D721Med (cell line): ENCODE data around the gene SUGCT.
"Not testable (repeated sequence)": the region's sequence is repeated elsewhere in the genome, so short reads cannot be mapped to it uniquely, and the experiment has no call there.

ENCODE experiments used
- DNase-seq: peaks from one replicate; pipeline ENCODE4 v3.0.0; 2011; ENCODE audit warnings: low spot score; ENCODE audit not compliant: insufficient read length
- FAIRE-seq: peaks from 2 replicates; lab custom pipeline; 2011; peaks lifted over from hg19 to GRCh38; lab: Jason Lieb, UNC
- TF ChIP-seq, protein P1 (sequence below): IDR thresholded peaks from 2 replicates; pipeline ENCODE4 v1.5.1; 2012; ENCODE audit warnings: mild to moderate bottlenecking, control low read depth; ENCODE audit not compliant: insufficient read depth; ENCODE audit errors: missing control alignments

SUGCT gene

DNA sequence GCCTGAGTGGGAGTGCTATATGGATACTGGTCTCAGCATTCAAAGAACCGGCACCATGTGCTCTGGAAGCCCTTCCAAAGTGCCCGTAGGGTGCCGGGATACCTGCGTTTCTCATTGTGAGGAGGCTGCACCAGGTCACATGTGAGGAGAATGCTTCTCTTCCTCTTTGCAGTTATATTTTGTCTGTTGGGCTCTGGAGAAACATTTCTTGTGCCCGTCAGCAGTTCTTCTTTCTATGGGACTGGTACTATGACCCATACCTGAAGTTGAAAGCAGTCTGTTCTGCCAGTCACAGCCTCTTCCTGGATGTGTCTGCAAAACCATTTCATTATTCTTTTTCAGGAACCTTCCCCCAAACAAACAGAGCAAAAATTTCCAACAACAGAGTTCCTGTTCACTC lies 465.0 kb downstream of the SUGCT start:
- FAIRE-seq (no peak), DNase-seq (no peak)
- TF ChIP-seq, protein P1, sequence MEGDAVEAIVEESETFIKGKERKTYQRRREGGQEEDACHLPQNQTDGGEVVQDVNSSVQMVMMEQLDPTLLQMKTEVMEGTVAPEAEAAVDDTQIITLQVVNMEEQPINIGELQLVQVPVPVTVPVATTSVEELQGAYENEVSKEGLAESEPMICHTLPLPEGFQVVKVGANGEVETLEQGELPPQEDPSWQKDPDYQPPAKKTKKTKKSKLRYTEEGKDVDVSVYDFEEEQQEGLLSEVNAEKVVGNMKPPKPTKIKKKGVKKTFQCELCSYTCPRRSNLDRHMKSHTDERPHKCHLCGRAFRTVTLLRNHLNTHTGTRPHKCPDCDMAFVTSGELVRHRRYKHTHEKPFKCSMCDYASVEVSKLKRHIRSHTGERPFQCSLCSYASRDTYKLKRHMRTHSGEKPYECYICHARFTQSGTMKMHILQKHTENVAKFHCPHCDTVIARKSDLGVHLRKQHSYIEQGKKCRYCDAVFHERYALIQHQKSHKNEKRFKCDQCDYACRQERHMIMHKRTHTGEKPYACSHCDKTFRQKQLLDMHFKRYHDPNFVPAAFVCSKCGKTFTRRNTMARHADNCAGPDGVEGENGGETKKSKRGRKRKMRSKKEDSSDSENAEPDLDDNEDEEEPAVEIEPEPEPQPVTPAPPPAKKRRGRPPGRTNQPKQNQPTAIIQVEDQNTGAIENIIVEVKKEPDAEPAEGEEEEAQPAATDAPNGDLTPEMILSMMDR: no peak

DNA sequence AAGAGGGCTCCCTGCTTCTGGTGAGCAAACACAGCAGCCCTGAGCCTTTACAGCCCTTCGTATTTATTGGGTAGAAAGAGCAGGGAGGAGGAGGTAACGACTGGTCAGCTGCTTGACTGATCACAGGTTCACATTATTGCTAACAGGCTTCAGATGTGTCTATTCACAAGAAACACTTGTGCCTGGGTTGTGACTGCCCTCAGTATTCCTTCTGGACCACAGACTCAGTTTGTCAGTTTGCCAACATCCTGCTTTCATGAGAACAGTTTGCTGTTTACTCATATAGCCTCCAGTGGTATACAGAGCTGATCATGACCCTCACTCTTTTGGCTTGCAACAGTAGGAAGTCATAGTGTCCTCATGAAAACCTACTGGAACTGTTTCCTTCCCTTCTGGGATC lies 467.5 kb downstream of the SUGCT start:
- DNase-seq, FAIRE-seq: not testable (repeated sequence)

DNA sequence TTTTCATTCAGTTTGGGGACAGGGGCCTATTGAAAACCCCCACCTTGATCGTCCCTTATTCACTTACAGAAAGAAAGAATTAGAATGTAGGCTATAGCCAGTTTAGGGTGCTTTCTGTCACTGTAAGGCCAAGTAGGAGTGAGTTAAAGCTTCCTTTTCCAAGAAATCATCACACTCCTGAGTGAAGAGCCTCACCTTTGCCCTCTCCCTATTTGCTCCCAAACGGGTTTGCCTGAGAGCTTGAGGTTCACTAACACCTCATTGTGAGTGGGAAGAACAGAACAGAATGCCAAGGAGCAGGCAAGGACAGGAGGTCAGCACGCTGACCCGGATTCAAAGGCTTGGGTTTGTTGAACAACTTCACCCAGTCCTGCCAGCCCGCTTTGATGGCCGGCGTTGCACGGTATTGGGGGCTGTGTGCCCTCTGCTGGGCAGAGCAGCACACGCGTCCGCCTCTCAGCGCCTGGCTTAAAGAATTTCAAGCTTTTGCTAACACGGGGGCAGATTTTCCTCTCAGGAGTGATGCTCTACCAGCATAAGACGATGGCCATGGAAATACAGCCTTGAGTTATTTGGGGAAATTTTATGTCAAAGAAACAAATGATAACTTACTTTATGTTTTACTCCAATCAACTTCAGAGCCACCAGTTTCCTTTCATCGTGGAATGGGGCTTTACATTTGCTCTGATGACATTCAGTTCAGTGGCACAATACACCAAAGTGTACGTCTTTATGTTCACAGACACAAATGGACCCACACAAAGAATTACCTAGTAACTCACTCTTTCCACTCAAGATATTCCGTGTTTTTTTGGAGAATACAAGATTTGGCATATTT lies 470.0 kb downstream of the SUGCT start:
- no peak for FAIRE-seq
- no peak for DNase-seq

DNA sequence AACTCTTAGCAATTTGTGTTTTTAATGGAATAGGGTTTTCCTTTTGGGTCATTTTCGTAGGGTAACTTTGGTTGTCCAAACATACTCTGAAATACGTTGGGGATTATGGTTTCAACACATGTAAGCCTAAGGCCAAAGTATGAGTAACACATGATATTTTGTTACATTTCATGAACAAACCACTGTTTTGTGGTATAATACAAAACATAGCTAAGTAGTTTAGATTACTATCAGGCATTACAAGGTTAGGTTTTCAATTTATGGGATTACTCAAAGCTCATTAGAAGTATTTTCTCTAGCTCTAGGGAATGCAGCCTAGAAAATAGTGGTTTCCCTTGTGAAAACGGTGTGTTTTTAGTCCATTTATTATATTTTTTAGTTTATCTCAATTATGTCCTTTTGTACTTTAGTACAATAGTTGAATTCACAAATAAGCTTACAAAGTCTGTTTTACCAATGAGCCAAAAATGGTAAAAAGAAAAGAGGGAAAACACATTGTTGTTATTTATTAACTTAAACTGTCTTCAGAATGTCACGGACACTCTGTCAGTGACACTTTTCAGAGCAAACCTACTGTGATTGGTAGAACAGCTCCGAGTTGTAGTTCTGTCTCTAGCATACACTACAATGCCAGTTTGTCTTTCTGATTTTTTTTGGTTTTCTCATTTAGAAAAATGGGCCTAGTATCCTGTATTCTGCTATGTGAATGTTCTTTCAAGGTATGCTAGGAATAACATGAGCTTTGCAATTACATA lies 473.7 kb downstream of the SUGCT start:
- TF ChIP-seq, protein P1: no peak
- DNase-seq (no peak), FAIRE-seq (peak; percentile 80)

More for the DNA sequence above, 470.0 kb downstream of the SUGCT start:
- TF ChIP-seq, protein P1: peak; percentile 35

DNA sequence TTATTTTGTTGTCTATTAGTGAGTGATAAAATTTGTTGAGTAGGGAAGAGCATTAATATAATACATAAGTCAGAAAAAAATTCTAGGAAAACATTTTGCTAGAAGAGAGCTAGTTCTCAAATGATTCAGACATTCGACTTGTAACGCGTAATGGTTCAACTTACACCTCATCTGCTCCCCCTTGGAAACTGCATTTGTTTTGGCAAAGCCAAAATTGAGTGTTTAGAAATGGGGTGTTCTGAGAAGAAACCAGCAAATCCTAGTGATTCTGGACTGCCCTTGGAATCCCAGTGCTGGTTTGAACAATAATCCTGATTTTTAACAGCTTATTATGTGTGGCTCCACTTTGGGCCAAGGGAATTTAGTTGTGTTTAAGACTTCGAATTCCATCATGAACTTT lies 475.7 kb downstream of the SUGCT start:
- TF ChIP-seq, protein P1: no peak
- no peak for FAIRE-seq
- no peak for DNase-seq

DNA sequence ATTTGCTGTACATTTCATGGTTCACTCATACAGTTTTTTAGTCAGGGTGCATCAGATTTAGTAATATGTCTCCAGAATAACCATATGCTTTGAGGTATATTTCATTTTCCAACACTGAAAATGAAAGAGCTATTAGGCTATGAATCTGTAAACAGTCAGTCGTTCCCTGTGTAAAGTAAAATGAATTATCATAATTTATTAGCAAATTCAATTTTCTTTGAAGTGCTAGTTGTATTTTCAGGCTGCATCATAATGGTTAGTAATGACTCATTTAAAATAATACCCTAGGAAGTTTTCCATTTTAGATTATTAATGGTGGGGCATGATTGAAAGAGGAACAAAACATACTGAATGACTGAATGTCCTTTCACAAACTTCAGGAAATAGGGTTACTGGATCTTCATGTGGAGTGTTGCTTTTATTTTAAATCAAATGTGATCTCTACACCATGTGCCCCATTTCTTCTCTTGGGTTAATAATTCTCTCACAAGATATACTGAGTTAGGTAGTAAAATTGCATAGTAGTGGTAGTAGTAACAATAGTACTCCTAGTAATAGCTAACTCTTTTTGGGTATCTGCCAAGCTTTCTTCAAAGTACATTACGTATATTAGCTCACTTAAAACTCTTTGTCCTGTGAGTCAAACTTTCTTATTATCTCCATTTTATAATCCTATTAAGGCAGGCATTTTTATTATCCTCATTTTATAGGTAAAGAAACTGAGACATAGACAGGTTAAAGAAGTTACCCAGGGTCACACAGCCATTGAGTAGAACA lies 476.5 kb downstream of the SUGCT start:
- DNase-seq: no peak
- FAIRE-seq: no peak
- TF ChIP-seq, protein P1: no peak

DNA sequence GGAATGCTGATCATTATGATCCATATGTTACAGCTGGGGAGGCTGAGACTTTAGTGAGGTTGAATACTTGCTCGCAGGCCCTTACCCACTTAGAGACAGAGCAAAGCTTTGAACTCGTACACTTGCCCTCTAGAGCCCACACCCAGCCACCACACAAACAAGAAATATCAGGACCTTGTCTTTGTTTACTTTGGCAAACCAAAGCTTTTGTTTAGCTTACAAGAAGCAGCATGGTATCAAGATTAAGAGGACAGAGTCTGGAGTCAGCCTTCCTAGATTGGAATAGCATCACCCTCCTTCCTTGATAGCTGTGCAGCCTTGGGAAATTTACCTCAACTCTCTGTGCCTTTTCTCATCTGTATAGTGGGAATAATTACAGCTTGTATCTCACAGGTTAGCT lies 477.5 kb downstream of the SUGCT start:
- DNase-seq (no peak), FAIRE-seq (no peak)

More for the DNA sequence above, 477.5 kb downstream of the SUGCT start:
- TF ChIP-seq, protein P1: no peak
